H9 (cell line): Measurements from ENCODE around the gene PER2. TPM values are rescaled to one million over a fixed set of nuclear protein-coding genes. Genes with fewer than 3 reads are reported as not detected.

Experiments
- DNase-seq: peaks from one replicate; pipeline ENCODE4 v3.0.0-alpha.2; 2017
- H2AFZ ChIP-seq: one replicate; pipeline ENCODE4 v1.6.1; 2013; ENCODE audit warnings: mild to moderate bottlenecking, low read length, control low read depth, moderate library complexity
- H2AK5ac ChIP-seq: 2 replicates; pipeline ENCODE4 v1.6.1; 2013; ENCODE audit warnings: low read length, control low read depth, mixed read lengths; ENCODE audit not compliant: insufficient read length
- H2BK120ac ChIP-seq: one replicate; pipeline ENCODE4 v1.6.1; 2013; ENCODE audit warnings: low read depth, mild to moderate bottlenecking, low read length, control low read depth, inconsistent platforms; ENCODE audit not compliant: poor library complexity, severe bottlenecking
- H2BK12ac ChIP-seq: 2 replicates; pipeline ENCODE4 v1.6.1; 2013; ENCODE audit warnings: low read length, control low read depth, mixed read lengths, low read depth; ENCODE audit not compliant: insufficient read length
- H2BK15ac ChIP-seq: 2 replicates; pipeline ENCODE4 v1.6.1; 2013; ENCODE audit warnings: low read depth, low read length, control low read depth
- H2BK20ac ChIP-seq: one replicate; pipeline ENCODE4 v1.6.1; 2013; ENCODE audit warnings: low read depth, mild to moderate bottlenecking, low read length, control low read depth, inconsistent platforms; ENCODE audit not compliant: poor library complexity, severe bottlenecking
- H2BK5ac ChIP-seq: 2 replicates; pipeline ENCODE4 v1.6.1; 2013; ENCODE audit warnings: low read length, control low read depth, mixed read lengths; ENCODE audit not compliant: insufficient read length
- H3K14ac ChIP-seq: 2 replicates; pipeline ENCODE4 v1.6.1; 2013; ENCODE audit warnings: low read length, control low read depth; ENCODE audit not compliant: insufficient read depth
- H3K18ac ChIP-seq: 2 replicates; pipeline ENCODE4 v1.6.1; 2013; ENCODE audit warnings: low read depth, mild to moderate bottlenecking, mixed read lengths, low read length, control low read depth; ENCODE audit not compliant: insufficient read length
- H3K23ac ChIP-seq: 2 replicates; pipeline ENCODE4 v1.6.1; 2013; ENCODE audit warnings: low read length, control low read depth, mixed read lengths, low read depth; ENCODE audit not compliant: insufficient read length
- H3K23me2 ChIP-seq: 2 replicates; pipeline ENCODE4 v1.6.1; 2013; ENCODE audit warnings: low read depth, mild to moderate bottlenecking, mixed read lengths, low read length, control low read depth; ENCODE audit not compliant: insufficient read length, poor library complexity, severe bottlenecking
- H3K27ac ChIP-seq: 2 replicates; pipeline ENCODE4 v1.5.1; 2013; ENCODE audit warnings: low read length, control low read depth, mixed read lengths, low read depth; ENCODE audit not compliant: insufficient read length
- H3K27me3 ChIP-seq: 2 replicates; pipeline ENCODE4 v1.6.1; 2013; ENCODE audit warnings: low read length, control low read depth, inconsistent platforms; ENCODE audit not compliant: insufficient read depth
- H3K4ac ChIP-seq: 2 replicates; pipeline ENCODE4 v1.6.1; 2013; ENCODE audit warnings: low read depth, mild to moderate bottlenecking, control low read depth, inconsistent platforms, low read length, moderate library complexity
- H3K4me1 ChIP-seq: 2 replicates; pipeline ENCODE4 v1.6.1; 2013; ENCODE audit warnings: low read length, control low read depth, inconsistent platforms; ENCODE audit not compliant: insufficient read depth
- H3K4me2 ChIP-seq: 2 replicates; pipeline ENCODE4 v1.6.1; 2013; ENCODE audit warnings: low read length, control low read depth, mixed read lengths; ENCODE audit not compliant: insufficient read length, insufficient read depth
- H3K56ac ChIP-seq: 2 replicates; pipeline ENCODE4 v1.6.1; 2013; ENCODE audit warnings: low read depth, mild to moderate bottlenecking, mixed read lengths, low read length, control low read depth; ENCODE audit not compliant: insufficient read length
- H3K79me1 ChIP-seq: 2 replicates; pipeline ENCODE4 v1.6.1; 2013; ENCODE audit warnings: low read depth, mild to moderate bottlenecking, moderate library complexity, low read length, control low read depth, inconsistent platforms; ENCODE audit not compliant: insufficient read depth, poor library complexity, severe bottlenecking
- H3K79me2 ChIP-seq: 2 replicates; pipeline ENCODE4 v1.6.1; 2013; ENCODE audit warnings: low read length, control low read depth, inconsistent platforms; ENCODE audit not compliant: insufficient read depth
- H3K9ac ChIP-seq: 2 replicates; pipeline ENCODE4 v1.6.1; 2013; ENCODE audit warnings: low read length, control low read depth, mixed read lengths; ENCODE audit not compliant: insufficient read length; ENCODE audit errors: extremely low read depth
- H3K9me3 ChIP-seq: one replicate; pipeline ENCODE4 v1.6.1; 2013; ENCODE audit warnings: low read depth, low read length, inconsistent platforms; ENCODE audit not compliant: control insufficient read depth
- H3T11ph ChIP-seq: one replicate; pipeline ENCODE4 v1.6.1; 2013; ENCODE audit warnings: mild to moderate bottlenecking, low read length, control low read depth, inconsistent platforms
- H4K20me1 ChIP-seq: one replicate; pipeline ENCODE4 v1.6.1; 2013; ENCODE audit not compliant: control insufficient read depth, insufficient read length, insufficient read depth
- H4K5ac ChIP-seq: 2 replicates; pipeline ENCODE4 v1.6.1; 2013; ENCODE audit warnings: low read depth, mild to moderate bottlenecking, mixed read lengths, low read length, control low read depth; ENCODE audit not compliant: insufficient read length
- H4K8ac ChIP-seq: replicated peaks from 2 replicates; pipeline ENCODE4 v1.6.1; 2013; ENCODE audit warnings: low read length, control low read depth, mixed read lengths, low read depth; ENCODE audit not compliant: insufficient read length
- H4K91ac ChIP-seq: 2 replicates; pipeline ENCODE4 v1.6.1; 2013; ENCODE audit warnings: low read depth, mild to moderate bottlenecking, moderate library complexity, mixed read lengths, low read length, control low read depth; ENCODE audit not compliant: insufficient read length
- H3K27ac Mint-ChIP-seq, 3 experiments: 2 replicates in 2 of 3; 3 replicates in 1 of 3; pipeline ENCODE4 v1.8.0; 2020 to 2021; ENCODE audit warnings: mixed read lengths in 3 of 3, mild to moderate bottlenecking in 1 of 3, moderate library complexity in 1 of 3
- H3K27me3 Mint-ChIP-seq: 2 replicates; pipeline ENCODE4 v1.8.0; 2021; ENCODE audit warnings: low read depth, mild to moderate bottlenecking, moderate library complexity, mixed read lengths
- H3K36me3 Mint-ChIP-seq, 3 experiments: 2 replicates in 2 of 3; 3 replicates in 1 of 3; pipeline ENCODE4 v1.8.0; 2020 to 2021; ENCODE audit warnings: low read depth in 3 of 3, mixed read lengths in 3 of 3; ENCODE audit not compliant: insufficient read depth in 1 of 3
- H3K4me1 Mint-ChIP-seq, 2 experiments: 2 replicates each; pipeline ENCODE4 v1.8.0; 2020; ENCODE audit warnings: mixed read lengths in 2 of 2
- H3K4me3 Mint-ChIP-seq, 2 experiments: 2 replicates in 1 of 2; 3 replicates in 1 of 2; pipeline ENCODE4 v1.8.0; 2020 to 2021; ENCODE audit warnings: mild to moderate bottlenecking in 2 of 2, mixed read lengths in 2 of 2, moderate library complexity in 1 of 2
- H3K9me3 Mint-ChIP-seq, 2 experiments: 2 replicates in 1 of 2; 3 replicates in 1 of 2; pipeline ENCODE4 v1.8.0; 2020; ENCODE audit warnings: mild to moderate bottlenecking in 2 of 2, mixed read lengths in 2 of 2, moderate library complexity in 1 of 2
- WGBS: extraction: QIAGEN DNeasy Blood & Tissue Kit; methylation state at CpG from one replicate; pipeline ENCODE4 v1.1.7; 2013; ENCODE audit warnings: missing lambda C conversion rate, low lambda C conversion rate, mixed read lengths; ENCODE audit not compliant: insufficient read length; ENCODE audit errors: extremely low coverage; 5-methylcytosine and 5-hydroxymethylcytosine counted together
- total RNA-seq: library from RNA; stranded (reverse); gene quantifications from 2 replicates; pipeline ENCODE4 v1.2.1, GENCODE V29; 2021
- TF ChIP-seq, protein P1 (sequence below): fragments of 200-600 bp; sonication (generic); conservative IDR thresholded peaks from 3 replicates; pipeline ENCODE4 v1.8.0; 2021; ENCODE audit warnings: antibody characterized with exemption, mild to moderate bottlenecking

PER2 gene
- total RNA-seq, 1 experiment from 2014 or later, result 12.9 TPM

- no peak overlapping the region for H3K9ac ChIP-seq
- no peaks in the 10 kb centered on the region for H4K20me1 ChIP-seq
- no peak overlapping the region for H3T11ph ChIP-seq
- H4K91ac ChIP-seq, result no peak overlapping the region
- H3K4ac ChIP-seq, result no peak overlapping the region
- no peak overlapping the region for H3K27ac ChIP-seq
- H2BK120ac ChIP-seq, result no peak overlapping the region
- H3K4me2 ChIP-seq, result no peak overlapping the region
- no peak overlapping the region for H3K23ac ChIP-seq
- peaks cover 4% of the 10 kb centered on the region for H3K23me2 ChIP-seq
- no peak overlapping the region for H2AK5ac ChIP-seq
- H4K8ac ChIP-seq, result no peak overlapping the region
- H3K14ac ChIP-seq, result no peak overlapping the region
- H3K79me1 ChIP-seq, result no peaks in the 10 kb centered on the region
- DNase-seq, result no peak
- no peak overlapping the region for H2AFZ ChIP-seq
- H3K27me3 ChIP-seq, result peaks cover 7% of the 10 kb centered on the region; the same call in 1 of the 2 replicates
- H3K4me1 ChIP-seq, result peaks cover 3% of the 10 kb centered on the region; the same call in 1 of the 2 replicates
- Mint-ChIP-seq H3K36me3 (peaks cover 11 to 14% (median 14%) of the 10 kb centered on the region in 3 experiments), H3K27me3 (peaks cover 33% of the 10 kb centered on the region), H3K4me3 (peak overlapping the region; percentile 50 to 58; a peak in 3 of 5 replicates), H3K9me3 (peaks cover 2 to 3% of the 10 kb centered on the region in 2 experiments; a peak in 3 of 5 replicates), H3K27ac (no peak overlapping the region), H3K4me1 (peaks cover 12 to 18% of the 10 kb centered on the region in 2 experiments)
- H3K56ac ChIP-seq, result no peak overlapping the region
- TF ChIP-seq, protein P1, sequence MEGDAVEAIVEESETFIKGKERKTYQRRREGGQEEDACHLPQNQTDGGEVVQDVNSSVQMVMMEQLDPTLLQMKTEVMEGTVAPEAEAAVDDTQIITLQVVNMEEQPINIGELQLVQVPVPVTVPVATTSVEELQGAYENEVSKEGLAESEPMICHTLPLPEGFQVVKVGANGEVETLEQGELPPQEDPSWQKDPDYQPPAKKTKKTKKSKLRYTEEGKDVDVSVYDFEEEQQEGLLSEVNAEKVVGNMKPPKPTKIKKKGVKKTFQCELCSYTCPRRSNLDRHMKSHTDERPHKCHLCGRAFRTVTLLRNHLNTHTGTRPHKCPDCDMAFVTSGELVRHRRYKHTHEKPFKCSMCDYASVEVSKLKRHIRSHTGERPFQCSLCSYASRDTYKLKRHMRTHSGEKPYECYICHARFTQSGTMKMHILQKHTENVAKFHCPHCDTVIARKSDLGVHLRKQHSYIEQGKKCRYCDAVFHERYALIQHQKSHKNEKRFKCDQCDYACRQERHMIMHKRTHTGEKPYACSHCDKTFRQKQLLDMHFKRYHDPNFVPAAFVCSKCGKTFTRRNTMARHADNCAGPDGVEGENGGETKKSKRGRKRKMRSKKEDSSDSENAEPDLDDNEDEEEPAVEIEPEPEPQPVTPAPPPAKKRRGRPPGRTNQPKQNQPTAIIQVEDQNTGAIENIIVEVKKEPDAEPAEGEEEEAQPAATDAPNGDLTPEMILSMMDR, result no peak
- H2BK5ac ChIP-seq, result no peak overlapping the region
- H3K9me3 ChIP-seq, result no peaks in the 10 kb centered on the region
- WGBS, result no CpG with 5 or more reads among the region's 2 CpGs
- H4K5ac ChIP-seq, result no peak overlapping the region
- no peak overlapping the region for H3K18ac ChIP-seq
- no peaks in the 10 kb centered on the region; the same call in 1 of the 2 replicates for H3K79me2 ChIP-seq
- H2BK15ac ChIP-seq, result no peak overlapping the region
- no peak overlapping the region for H2BK20ac ChIP-seq
- H2BK12ac ChIP-seq, result no peak overlapping the region
These were observed 46.4 kb downstream of the PER2 start for GRCh38 chr2:238241970-238242369.
